ENCODE measurements around the gene AP3B1.

Gene AP3B1

GRCh38 chr5:78245136-78245535 is 49.4 kb downstream of the AP3B1 start:
- Histone ChIP-seq H4K20me1 (ENCODE audit: insufficient read depth, low read length) (no peaks in the 10 kb centered on the region), H3F3A (ENCODE audit: insufficient read depth, low read length) (no peaks in the 10 kb centered on the region), H3K4me2 (ENCODE audit: low read length) (no peak overlapping the region), H3K9ac (ENCODE audit: low read length) (no peak overlapping the region), H3K4me3 (ENCODE audit: low read depth, low read length, poor library complexity, severe bottlenecking) (no peak overlapping the region), H3K4me1 (ENCODE audit: insufficient read depth, low read length, severe bottlenecking) (no peaks in the 10 kb centered on the region), H2AFZ (ENCODE audit: low read length) (no peak overlapping the region), H3K9me2 (ENCODE audit: low read depth, low read length) (no peaks in the 10 kb centered on the region), H3K27me3 (ENCODE audit: insufficient read depth, low read length) (no peaks in the 10 kb centered on the region), H3K9me3 (ENCODE audit: low read length) (no peaks in the 10 kb centered on the region), H3K36me3 (ENCODE audit: insufficient read depth, low read length) (peaks cover 5% of the 10 kb centered on the region), H3K27ac (ENCODE audit: low read depth, low read length, poor library complexity, severe bottlenecking) (no peak overlapping the region), H3K79me2 (ENCODE audit: insufficient read depth, low read length) (no peaks in the 10 kb centered on the region)
- no peak for TF ChIP-seq CTCF (IDR thresholded peaks at IDR 0.05; ENCODE audit: low read length)
- TF ChIP-seq EZH2 (IDR thresholded peaks at IDR 0.05; ENCODE audit: borderline replicate concordance, low read length), result no peak

GRCh38 chr5:78243639-78244038 is 50.9 kb downstream of the AP3B1 start:
- Histone ChIP-seq H3K4me1 (ENCODE audit: insufficient read depth, low read length, severe bottlenecking) (no peaks in the 10 kb centered on the region), H3K4me2 (ENCODE audit: low read length) (no peak overlapping the region), H3K4me3 (ENCODE audit: low read depth, low read length, poor library complexity, severe bottlenecking) (no peak overlapping the region), H3K27ac (ENCODE audit: low read depth, low read length, poor library complexity, severe bottlenecking) (no peak overlapping the region), H4K20me1 (ENCODE audit: insufficient read depth, low read length) (no peaks in the 10 kb centered on the region), H3K9me3 (ENCODE audit: low read length) (no peaks in the 10 kb centered on the region), H3K27me3 (ENCODE audit: insufficient read depth, low read length) (no peaks in the 10 kb centered on the region), H2AFZ (ENCODE audit: low read length) (no peak overlapping the region), H3K9me2 (ENCODE audit: low read depth, low read length) (no peaks in the 10 kb centered on the region), H3K9ac (ENCODE audit: low read length) (no peak overlapping the region), H3K36me3 (ENCODE audit: insufficient read depth, low read length) (peaks cover 11% of the 10 kb centered on the region; the same call in 1 of the 2 replicates), H3K79me2 (ENCODE audit: insufficient read depth, low read length) (no peaks in the 10 kb centered on the region), H3F3A (ENCODE audit: insufficient read depth, low read length) (no peaks in the 10 kb centered on the region)
- no peak for TF ChIP-seq EZH2 (IDR thresholded peaks at IDR 0.05; ENCODE audit: borderline replicate concordance, low read length)
- TF ChIP-seq CTCF (IDR thresholded peaks at IDR 0.05; ENCODE audit: low read length), result no peak

GRCh38 chr5:78243091-78243490 is 51.4 kb downstream of the AP3B1 start:
- Histone ChIP-seq H3K9me2 (ENCODE audit: low read depth, low read length) (no peaks in the 10 kb centered on the region), H3K4me1 (ENCODE audit: insufficient read depth, low read length, severe bottlenecking) (no peaks in the 10 kb centered on the region), H3K79me2 (ENCODE audit: insufficient read depth, low read length) (no peaks in the 10 kb centered on the region), H3K9ac (ENCODE audit: low read length) (no peak overlapping the region), H3K36me3 (ENCODE audit: insufficient read depth, low read length) (peaks cover 11% of the 10 kb centered on the region; the same call in 1 of the 2 replicates), H2AFZ (ENCODE audit: low read length) (no peak overlapping the region), H3K4me2 (ENCODE audit: low read length) (no peak overlapping the region), H4K20me1 (ENCODE audit: insufficient read depth, low read length) (no peaks in the 10 kb centered on the region), H3K9me3 (ENCODE audit: low read length) (no peaks in the 10 kb centered on the region), H3F3A (ENCODE audit: insufficient read depth, low read length) (no peaks in the 10 kb centered on the region), H3K4me3 (ENCODE audit: low read depth, low read length, poor library complexity, severe bottlenecking) (no peak overlapping the region), H3K27me3 (ENCODE audit: insufficient read depth, low read length) (no peaks in the 10 kb centered on the region), H3K27ac (ENCODE audit: low read depth, low read length, poor library complexity, severe bottlenecking) (no peak overlapping the region)
- no peak for TF ChIP-seq EZH2 (IDR thresholded peaks at IDR 0.05; ENCODE audit: borderline replicate concordance, low read length)
- no peak for TF ChIP-seq CTCF (IDR thresholded peaks at IDR 0.05; ENCODE audit: low read length)

Measured in OCI-LY1 (cell line).